DOHH2 (cell line): Measurements from ENCODE around the gene FLNA.

Source experiments
- H3F3A ChIP-seq: fragments of 200-600 bp; sonication (generic), shearing (Covaris generic); 2 replicates; pipeline ENCODE4 v1.6.0; 2016; ENCODE audit warnings: antibody characterized with exemption, mild to moderate bottlenecking; ENCODE audit not compliant: control insufficient read depth, insufficient read depth
- H3K27ac ChIP-seq: fragments of 200-600 bp; sonication (generic); 2 replicates; pipeline ENCODE4 v1.5.1; 2014; ENCODE audit warnings: low read depth, mild to moderate bottlenecking, low read length, moderate library complexity
- H3K27me3 ChIP-seq: fragments of 200-600 bp; sonication (generic); 2 replicates; pipeline ENCODE4 v1.6.1; 2014; ENCODE audit warnings: mild to moderate bottlenecking, low read length, mixed read lengths; ENCODE audit not compliant: control insufficient read depth
- H3K36me3 ChIP-seq: fragments of 200-600 bp; sonication (generic); 2 replicates; pipeline ENCODE4 v1.6.1; 2014; ENCODE audit warnings: mild to moderate bottlenecking, low read length, moderate library complexity, mixed read lengths; ENCODE audit not compliant: control insufficient read depth
- H3K4me1 ChIP-seq: fragments of 200-600 bp; sonication (generic); 2 replicates; pipeline ENCODE4 v1.6.1; 2014; ENCODE audit warnings: mild to moderate bottlenecking, low read length, mixed read lengths; ENCODE audit not compliant: control insufficient read depth
- H3K4me2 ChIP-seq: fragments of 200-600 bp; sonication (generic); 2 replicates; pipeline ENCODE4 v1.6.0; 2014; ENCODE audit warnings: mild to moderate bottlenecking, low read length, moderate library complexity
- H3K4me3 ChIP-seq: fragments of 200-600 bp; sonication (generic); 2 replicates; pipeline ENCODE4 v1.5.1; 2014; ENCODE audit warnings: mild to moderate bottlenecking, low read length, mixed read lengths
- H3K79me2 ChIP-seq: fragments of 200-600 bp; sonication (generic); 2 replicates; pipeline ENCODE4 v1.6.1; 2014; ENCODE audit warnings: mild to moderate bottlenecking, low read length, mixed read lengths; ENCODE audit not compliant: control insufficient read depth
- H3K9me2 ChIP-seq: fragments of 200-600 bp; sonication (generic); replicated peaks from 2 replicates; pipeline ENCODE4 v1.6.1; 2014; ENCODE audit warnings: mild to moderate bottlenecking, low read length, mixed read lengths; ENCODE audit not compliant: control insufficient read depth
- H3K9me3 ChIP-seq: fragments of 200-600 bp; sonication (generic); 2 replicates; pipeline ENCODE4 v1.6.1; 2014; ENCODE audit warnings: antibody characterized with exemption, low read length, mixed read lengths; ENCODE audit not compliant: control insufficient read depth, insufficient read depth
- H4K20me1 ChIP-seq: fragments of 200-600 bp; sonication (generic); 2 replicates; pipeline ENCODE4 v1.6.0; 2014; ENCODE audit warnings: low read depth, mild to moderate bottlenecking, antibody characterized with exemption, low read length, moderate library complexity; ENCODE audit not compliant: control insufficient read depth, insufficient read depth
- CTCF ChIP-seq: fragments of 200-600 bp; sonication (generic); IDR thresholded peaks from one replicate; pipeline ENCODE4 v1.5.1; 2014; ENCODE audit warnings: antibody characterized with exemption, mild to moderate bottlenecking, low read depth, low read length; ENCODE audit not compliant: poor library complexity, severe bottlenecking
- EZH2phosphoT487 ChIP-seq: fragments of 200-600 bp; sonication (generic); IDR thresholded peaks from 2 replicates; pipeline ENCODE4 v1.6.1; 2017; ENCODE audit warnings: borderline replicate concordance, mild to moderate bottlenecking, antibody characterized with exemption, low read length, moderate library complexity, mixed read lengths

Gene FLNA

GRCh38 chrX:154374313-154375155 is at the start of gene FLNA:
FLNA (minus strand) TSS chrX:154374634; CDS start chrX:154371245, 3,389 bp downstream.
- Histone ChIP-seq H3K79me2 (peaks cover 18% of the 10 kb centered on the region), H3K27ac (no peak within 1 kb of the TSS), H3F3A (no peaks in the 10 kb centered on the region), H3K4me3 (peak within 1 kb of the TSS; percentile 68), H3K36me3 (no peaks in the 10 kb centered on the region; the same call in 1 of the 2 replicates), H3K9me2 (no peaks in the 10 kb centered on the region), H3K9me3 (no peaks in the 10 kb centered on the region), H3K4me2 (peak within 1 kb of the TSS; percentile 76), H3K4me1 (peaks cover 56% of the 10 kb centered on the region), H3K27me3 (peaks cover 8% of the 10 kb centered on the region; the same call in 1 of the 2 replicates), H4K20me1 (no peaks in the 10 kb centered on the region)
- TF ChIP-seq EZH2phosphoT487 (no peak), CTCF (no peak)

- Histone ChIP-seq H3K4me3 (no peak overlapping the region), H3K4me2 (no peak overlapping the region), H3K36me3 (no peaks in the 10 kb centered on the region), H3K4me1 (no peaks in the 10 kb centered on the region), H3K79me2 (no peaks in the 10 kb centered on the region), H3K9me2 (no peaks in the 10 kb centered on the region), H4K20me1 (no peaks in the 10 kb centered on the region), H3F3A (no peaks in the 10 kb centered on the region), H3K9me3 (no peaks in the 10 kb centered on the region), H3K27me3 (no peaks in the 10 kb centered on the region), H3K27ac (no peak overlapping the region)
- TF ChIP-seq CTCF (no peak), EZH2phosphoT487 (no peak)
Observed at GRCh38 chrX:154420402-154420756, 45.9 kb upstream of the FLNA start.

GRCh38 chrX:154419688-154420401 is 45.4 kb upstream of the FLNA start:
- Histone ChIP-seq H3K36me3 (no peaks in the 10 kb centered on the region), H3F3A (no peaks in the 10 kb centered on the region), H3K9me3 (no peaks in the 10 kb centered on the region), H3K9me2 (no peaks in the 10 kb centered on the region), H3K27me3 (no peaks in the 10 kb centered on the region), H3K79me2 (no peaks in the 10 kb centered on the region), H3K27ac (no peak overlapping the region), H4K20me1 (no peaks in the 10 kb centered on the region), H3K4me3 (no peak overlapping the region), H3K4me2 (no peak overlapping the region), H3K4me1 (no peaks in the 10 kb centered on the region)
- no peak for TF ChIP-seq EZH2phosphoT487
- no peak for TF ChIP-seq CTCF
